GM23248 (cell line): ENCODE results near the gene KAZN.

Source experiments
- EZH2 ChIP-seq: fragments of 200-600 bp; sonication (generic); IDR thresholded peaks from 2 replicates; pipeline ENCODE4 v1.6.1; 2018; ENCODE audit warnings: antibody characterized with exemption, mild to moderate bottlenecking; ENCODE audit not compliant: insufficient read depth, poor library complexity, severe bottlenecking
- EZH2phosphoT487 ChIP-seq: fragments of 200-600 bp; sonication (generic); IDR thresholded peaks from 2 replicates; pipeline ENCODE4 v1.6.1; 2018; ENCODE audit warnings: antibody characterized with exemption, moderate library complexity, mild to moderate bottlenecking, low read depth; ENCODE audit not compliant: insufficient read depth

DNA sequence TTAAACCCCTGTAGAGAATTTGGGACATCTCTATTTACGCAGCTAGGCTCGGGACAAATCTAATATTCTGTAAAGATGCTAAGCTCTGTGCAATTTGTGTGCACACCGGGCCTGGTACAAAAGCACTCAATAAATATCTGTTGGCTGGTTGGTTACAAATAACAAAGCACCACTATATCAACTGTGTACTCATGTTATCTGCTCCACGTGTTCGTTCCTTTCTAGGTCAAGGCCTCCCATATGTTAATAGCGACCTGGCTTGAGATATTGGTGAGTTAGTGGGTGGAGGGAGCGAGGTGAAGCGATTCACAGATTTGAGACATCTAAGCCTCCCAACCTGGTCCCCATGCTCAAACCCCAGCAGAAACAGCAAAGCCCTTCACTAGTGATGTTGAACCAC, 47.1 kb upstream of the KAZN start:
- TF ChIP-seq EZH2phosphoT487 (no peak), EZH2 (no peak)
